Motor neuron (in vitro differentiated cells): Measurements from ENCODE around the gene PLAC8L1. TPM values are rescaled to one million over a fixed set of nuclear protein-coding genes. Genes with fewer than 3 reads are reported as not detected.

Experiments
- total RNA-seq, 8 experiments: library from RNA; unstranded; fragments of 300-600 nt; gene quantifications; 2 replicates each; pipeline versions ENCODE4 v1.2.3 to v1.2.4, GENCODE V29; 2022

Gene PLAC8L1
- total RNA-seq, 8 experiments from 2014 or later: 0.38 to 2.0 (median 0.95) TPM

Other genes with a start within 250 kb of the PLAC8L1 start
- gene GRXCR2, start 232.6 kb downstream of the PLAC8L1 start, total RNA-seq: under 1 TPM in 2 of 8 experiments, not detected in 6; 0.15 to 0.33 TPM
- under 1 TPM in 7 of 8 experiments, not detected in 1; 0.05 to 0.85 (median 0.27) TPM for gene SH3RF2, start 169.0 kb downstream of the PLAC8L1 start, total RNA-seq
- 100 to 1,000 TPM in 7 of 8 experiments, 10 to 100 TPM in 1; 96.9 to 166 (median 124) TPM for gene LARS1, start 77.1 kb upstream of the PLAC8L1 start, total RNA-seq
- 10 to 100 TPM; 21.9 to 46.3 (median 24.2) TPM for gene RBM27, start 98.0 kb upstream of the PLAC8L1 start, total RNA-seq
- 1 to 10 TPM in 1 of 8 experiments, under 1 TPM in 5, not detected in 2; 0.11 to 1.1 (median 0.49) TPM for gene POU4F3, start 233.3 kb upstream of the PLAC8L1 start, total RNA-seq